Suppressor macrophage (primary cell): Measurements from ENCODE around the gene LPA.

Experiments used
- DNase-seq, 4 experiments: peaks; one replicate each; pipeline ENCODE4 v3.0.0-alpha.2; 2020 to 2022

The LPA gene

GRCh38 chr6:160513836-160514235, 150.2 kb downstream of the LPA start:
- no peak for DNase-seq

GRCh38 chr6:160510976-160511617, 153.0 kb downstream of the LPA start:
- DNase-seq, result no peak

GRCh38 chr6:160510199-160510598, 153.9 kb downstream of the LPA start:
- DNase-seq, result no peak

- no peak for DNase-seq
Observed at GRCh38 chr6:160509610-160510009, 154.5 kb downstream of the LPA start.

GRCh38 chr6:160508599-160508998, 155.5 kb downstream of the LPA start:
- DNase-seq, result no peak

GRCh38 chr6:160507420-160507819, 156.7 kb downstream of the LPA start:
- no peak for DNase-seq

- DNase-seq, result no peak
Observed at GRCh38 chr6:160505970-160506369, 158.1 kb downstream of the LPA start.

GRCh38 chr6:160500639-160501038, 163.4 kb downstream of the LPA start:
- no peak for DNase-seq

- no peak for DNase-seq
Observed at GRCh38 chr6:160494576-160494975, 169.5 kb downstream of the LPA start.

GRCh38 chr6:160489091-160489490, 175.0 kb downstream of the LPA start:
- no peak for DNase-seq

GRCh38 chr6:160487116-160487515, 177.0 kb downstream of the LPA start:
- no peak for DNase-seq
